HG03342 (cell line): ENCODE measurements around the gene SLC15A3.

Source experiments
- ATAC-seq: cut with Tn5 transposase; IDR thresholded peaks from one replicate; pipeline ENCODE4 v1.9.1; 2021; ENCODE audit warnings: mild to moderate bottlenecking, moderate library complexity; ENCODE audit not compliant: unreplicated experiment

The SLC15A3 gene

GRCh38 chr11:60951904-60952741 is at the start of gene SLC15A3:
TSS of gene SLC15A3 (minus strand) at chr11:60952176. CDS start at chr11:60951551, 625 bp downstream.
- peak; percentile 72 for ATAC-seq

- no peak for ATAC-seq
Measured at GRCh38 chr11:61000426-61000825, 48.5 kb upstream of the SLC15A3 start.

GRCh38 chr11:60996381-60997138 is 44.6 kb upstream of the SLC15A3 start:
- ATAC-seq: no peak

- no peak for ATAC-seq
Measured at GRCh38 chr11:60995798-60996197, 43.8 kb upstream of the SLC15A3 start.

GRCh38 chr11:60994541-60995080 is 42.6 kb upstream of the SLC15A3 start:
- no peak for ATAC-seq

- ATAC-seq: no peak
Measured at GRCh38 chr11:60993615-60994014, 41.6 kb upstream of the SLC15A3 start.

- no peak for ATAC-seq
Measured at GRCh38 chr11:60992842-60993409, 41.0 kb upstream of the SLC15A3 start.

GRCh38 chr11:60991457-60991856 is 39.5 kb upstream of the SLC15A3 start:
- ATAC-seq: no peak

- ATAC-seq: no peak
Measured at GRCh38 chr11:60989093-60989650, 37.2 kb upstream of the SLC15A3 start.

- ATAC-seq: no peak
Measured at GRCh38 chr11:60988658-60989057, 36.7 kb upstream of the SLC15A3 start.

- no peak for ATAC-seq
Measured at GRCh38 chr11:60987577-60988277, 35.8 kb upstream of the SLC15A3 start.

GRCh38 chr11:60985991-60986915 is 34.3 kb upstream of the SLC15A3 start:
- no peak for ATAC-seq

GRCh38 chr11:60985501-60985900 is 33.5 kb upstream of the SLC15A3 start:
- no peak for ATAC-seq

GRCh38 chr11:60984636-60985035 is 32.7 kb upstream of the SLC15A3 start:
- ATAC-seq: no peak

- ATAC-seq: no peak
Measured at GRCh38 chr11:60984149-60984548, 32.2 kb upstream of the SLC15A3 start.

- no peak for ATAC-seq
Measured at GRCh38 chr11:60982184-60982583, 30.2 kb upstream of the SLC15A3 start.

GRCh38 chr11:60981515-60981914 is 29.5 kb upstream of the SLC15A3 start:
- ATAC-seq: no peak

- ATAC-seq: no peak
Measured at GRCh38 chr11:60978546-60979380, 26.8 kb upstream of the SLC15A3 start.

GRCh38 chr11:60977836-60978235 is 25.9 kb upstream of the SLC15A3 start:
- ATAC-seq: no peak
